ENCODE results near the gene PSMB7.

PSMB7 gene

DNA sequence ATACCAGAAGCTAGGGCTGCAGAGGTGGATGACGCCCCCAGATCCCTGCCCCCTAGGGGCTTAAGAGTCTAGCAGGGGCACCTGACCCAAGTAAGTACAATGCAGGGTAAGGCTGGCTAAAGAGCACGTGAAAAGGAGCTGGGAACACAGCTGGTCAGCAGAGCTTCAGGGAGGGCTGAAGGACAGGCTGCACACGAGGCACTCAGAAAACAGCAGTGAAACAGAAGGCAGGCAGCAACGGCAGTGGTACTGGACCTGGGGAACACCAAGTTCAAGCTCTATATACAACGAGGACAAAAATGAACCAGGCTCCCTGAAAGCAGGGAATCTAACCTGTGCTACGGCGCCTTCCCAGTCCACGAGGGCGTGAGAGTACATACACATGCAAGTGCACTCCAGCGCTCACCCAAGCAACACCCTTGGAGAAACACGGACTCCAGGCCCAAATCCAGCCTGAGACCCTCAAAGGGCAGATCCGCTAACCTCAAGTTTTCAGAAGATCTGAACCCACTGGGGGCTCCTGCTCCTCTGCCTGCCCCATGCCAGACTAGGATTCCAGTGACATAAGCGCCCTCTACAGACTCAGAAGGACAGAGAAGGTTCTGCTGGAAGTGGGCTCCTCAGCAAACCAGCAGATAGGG, 57.4 kb downstream of the PSMB7 start:
- peaks cover 48 to 52% of the 10 kb centered on the region in 2 experiments for H3K36me3 ChIP-seq (ENCODE audit: control insufficient read depth in 1 of 2, insufficient read depth in 2 of 2, low read depth in 1 of 2, low read length in 2 of 2)
- 94% methylated on average over 13 of the region's 13 CpGs for WGBS
- no peak overlapping the region for H4K91ac ChIP-seq (ENCODE audit: low read length)

DNA sequence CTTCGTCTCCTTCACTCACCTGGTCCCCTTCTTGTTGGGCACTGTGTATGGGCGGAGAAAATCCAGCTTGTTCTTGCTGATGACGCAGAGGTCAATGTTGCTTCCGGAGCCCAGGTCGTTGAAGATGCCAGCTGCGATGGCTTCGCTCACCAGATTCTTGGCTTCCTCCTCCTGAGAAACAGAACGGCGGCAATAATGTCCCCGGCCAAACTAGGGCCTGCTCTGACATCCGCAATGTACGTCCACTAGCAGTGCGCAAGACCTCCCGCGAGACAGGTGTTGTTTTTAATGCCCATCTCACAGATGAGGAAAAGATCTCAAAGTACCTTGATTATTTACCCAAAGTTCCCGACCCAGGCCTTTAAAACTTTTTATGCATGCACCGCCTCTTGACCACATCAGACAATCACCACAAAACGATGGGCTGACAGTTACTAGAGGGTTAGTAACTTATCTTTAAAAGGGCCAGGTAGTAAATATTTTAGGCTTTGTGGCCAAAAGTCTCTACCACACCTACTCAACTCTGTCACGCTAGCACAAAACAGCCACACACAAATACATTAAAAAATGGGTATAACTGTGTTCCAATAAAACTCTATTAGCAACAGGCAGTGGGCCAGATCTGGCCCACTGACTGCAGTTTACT, 58.4 kb downstream of the PSMB7 start:
- Histone ChIP-seq H2BK5ac (ENCODE audit: low read depth, low read length, poor library complexity, severe bottlenecking) (no peak overlapping the region), H3K14ac (ENCODE audit: low read length in 2 of 2) (no peak overlapping the region), H3K4me1 (ENCODE audit: control insufficient read depth, insufficient read depth, low read depth, low read length) (peaks cover 35% of the 10 kb centered on the region), H2AK5ac (ENCODE audit: low read length, severe bottlenecking) (no peak overlapping the region), H4K8ac (ENCODE audit: low read length) (no peak overlapping the region), H2BK15ac (ENCODE audit: low read depth, poor library complexity, severe bottlenecking) (no peak overlapping the region), H2BK12ac (ENCODE audit: low read length in 2 of 2) (no peak overlapping the region), H3K4me2 (ENCODE audit: low read length, poor library complexity, severe bottlenecking) (no peak overlapping the region), H2AFZ (ENCODE audit: low read depth, low read length) (no peak overlapping the region), H3K9ac (ENCODE audit: low read length) (no peak overlapping the region), H4K91ac (ENCODE audit: low read length) (no peak overlapping the region), H3K9me3 (ENCODE audit: control insufficient read depth, low read length) (no peaks in the 10 kb centered on the region), H3K18ac (ENCODE audit: low read depth in 1 of 2, low read length in 2 of 2) (no peak overlapping the region), H2BK120ac (ENCODE audit: low read depth, low read length) (no peak overlapping the region), H3K27me3 (ENCODE audit: control insufficient read depth in 1 of 2, insufficient read depth in 1 of 2, low read length in 2 of 2) (no peaks in the 10 kb centered on the region), H3K27ac (ENCODE audit: low read length, poor library complexity, severe bottlenecking) (no peak overlapping the region), H3K4me3 (ENCODE audit: insufficient read depth in 1 of 2, low read depth in 1 of 2, low read length in 2 of 2) (no peak overlapping the region), H3K4ac (ENCODE audit: low read depth in 1 of 2, low read length in 2 of 2) (no peak overlapping the region), H3K36me3 (ENCODE audit: control insufficient read depth in 1 of 2, insufficient read depth in 2 of 2, low read depth in 1 of 2, low read length in 2 of 2) (peaks cover 57 to 60% of the 10 kb centered on the region in 2 experiments), H3K23ac (ENCODE audit: low read length in 2 of 2) (no peak overlapping the region), H3K79me1 (replicated peaks; ENCODE audit: low read length, poor library complexity, severe bottlenecking) (peaks cover 21% of the 10 kb centered on the region)
- DNase-seq = no peak
- WGBS = 97% methylated on average over 16 of the region's 19 CpGs

More for the DNA sequence above, 57.4 kb downstream of the PSMB7 start:
- H2BK12ac ChIP-seq (ENCODE audit: low read length in 2 of 2) = peak overlapping the region in 1 of 2 experiments; percentile 25
- H3K18ac ChIP-seq (ENCODE audit: low read depth in 1 of 2, low read length in 2 of 2) = no peak overlapping the region
- H3K27me3 ChIP-seq (ENCODE audit: control insufficient read depth in 1 of 2, insufficient read depth in 1 of 2, low read length in 2 of 2) = no peaks in the 10 kb centered on the region
- peaks cover 34% of the 10 kb centered on the region for H3K4me1 ChIP-seq (ENCODE audit: control insufficient read depth, insufficient read depth, low read depth, low read length)
- H3K4ac ChIP-seq (ENCODE audit: low read depth in 1 of 2, low read length in 2 of 2) = no peak overlapping the region
- H3K4me2 ChIP-seq (ENCODE audit: low read length, poor library complexity, severe bottlenecking) = no peak overlapping the region
- H3K79me1 ChIP-seq (replicated peaks; ENCODE audit: low read length, poor library complexity, severe bottlenecking) = peaks cover 19% of the 10 kb centered on the region
- H3K4me3 ChIP-seq (ENCODE audit: insufficient read depth in 1 of 2, low read depth in 1 of 2, low read length in 2 of 2) = no peak overlapping the region
- H3K9ac ChIP-seq (ENCODE audit: low read length) = no peak overlapping the region
- DNase-seq = peak; percentile 28
- no peak overlapping the region for H2BK15ac ChIP-seq (ENCODE audit: low read depth, poor library complexity, severe bottlenecking)
- no peak overlapping the region for H3K14ac ChIP-seq (ENCODE audit: low read length in 2 of 2)
- no peak overlapping the region for H2BK120ac ChIP-seq (ENCODE audit: low read depth, low read length)
- no peak overlapping the region for H3K23ac ChIP-seq (ENCODE audit: low read length in 2 of 2)
- H3K27ac ChIP-seq (ENCODE audit: low read length, poor library complexity, severe bottlenecking) = no peak overlapping the region
- no peak overlapping the region for H2AK5ac ChIP-seq (ENCODE audit: low read length, severe bottlenecking)
- no peak overlapping the region for H4K8ac ChIP-seq (ENCODE audit: low read length)
- no peaks in the 10 kb centered on the region for H3K9me3 ChIP-seq (ENCODE audit: control insufficient read depth, low read length)
- no peak overlapping the region for H2BK5ac ChIP-seq (ENCODE audit: low read depth, low read length, poor library complexity, severe bottlenecking)
- no peak overlapping the region for H2AFZ ChIP-seq (ENCODE audit: low read depth, low read length)

DNA sequence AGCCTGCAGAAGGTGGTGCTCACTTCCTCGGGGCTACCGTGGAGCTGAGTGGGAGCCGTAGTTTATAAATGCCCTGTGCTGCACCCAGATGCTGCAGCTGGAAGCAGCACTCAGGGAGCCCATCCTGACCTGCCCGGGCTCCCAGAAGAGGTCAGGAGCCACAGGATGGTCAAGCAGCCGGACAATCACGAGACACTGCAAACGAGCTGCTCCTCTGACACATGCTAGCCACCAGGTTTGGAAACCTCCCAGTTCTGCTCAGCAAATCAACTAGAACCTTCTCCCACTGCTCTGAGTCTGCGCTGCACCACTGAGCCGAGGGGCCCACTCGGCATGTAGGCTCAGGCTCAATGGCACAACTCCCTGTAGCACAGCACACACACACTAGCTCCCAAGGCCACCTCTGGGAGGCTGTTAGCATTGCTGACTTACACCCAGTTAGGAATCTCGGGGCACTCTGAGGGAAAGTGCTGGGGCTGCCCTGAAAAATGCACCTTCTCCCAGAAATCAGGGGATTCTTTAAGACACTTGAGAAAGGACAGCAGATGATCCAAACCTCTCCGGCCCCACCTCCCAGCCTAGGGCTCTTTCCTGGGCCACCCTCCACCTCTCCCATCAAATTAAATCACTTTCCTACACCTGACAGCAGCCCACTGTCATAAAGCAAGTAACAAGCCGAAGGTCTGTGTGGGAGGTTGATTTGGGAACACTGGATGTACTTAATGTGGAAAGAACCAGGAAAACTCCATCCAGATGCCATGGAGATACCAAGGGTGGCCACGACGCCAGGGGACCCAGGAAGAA, 59.1 kb downstream of the PSMB7 start:
- no peak overlapping the region for H3K27ac ChIP-seq (ENCODE audit: low read length, poor library complexity, severe bottlenecking)
- peaks cover 34% of the 10 kb centered on the region for H3K4me1 ChIP-seq (ENCODE audit: control insufficient read depth, insufficient read depth, low read depth, low read length)
- no peak overlapping the region for H3K14ac ChIP-seq (ENCODE audit: low read length in 2 of 2)
- DNase-seq = no peak
- no peak overlapping the region for H2AK5ac ChIP-seq (ENCODE audit: low read length, severe bottlenecking)
- H3K4ac ChIP-seq (ENCODE audit: low read depth in 1 of 2, low read length in 2 of 2) = no peak overlapping the region
- H2BK5ac ChIP-seq (ENCODE audit: low read depth, low read length, poor library complexity, severe bottlenecking) = no peak overlapping the region
- H3K27me3 ChIP-seq (ENCODE audit: control insufficient read depth in 1 of 2, insufficient read depth in 1 of 2, low read length in 2 of 2) = no peaks in the 10 kb centered on the region
- no peak overlapping the region for H2BK120ac ChIP-seq (ENCODE audit: low read depth, low read length)
- H3K23ac ChIP-seq (ENCODE audit: low read length in 2 of 2) = no peak overlapping the region
- no peak overlapping the region for H3K4me2 ChIP-seq (ENCODE audit: low read length, poor library complexity, severe bottlenecking)
- no peak overlapping the region for H4K8ac ChIP-seq (ENCODE audit: low read length)
- no peak overlapping the region for H3K9ac ChIP-seq (ENCODE audit: low read length)
- H2AFZ ChIP-seq (ENCODE audit: low read depth, low read length) = no peak overlapping the region
- no peak overlapping the region for H2BK12ac ChIP-seq (ENCODE audit: low read length in 2 of 2)
- H3K36me3 ChIP-seq (ENCODE audit: control insufficient read depth in 1 of 2, insufficient read depth in 2 of 2, low read depth in 1 of 2, low read length in 2 of 2) = peaks cover 63 to 64% of the 10 kb centered on the region in 2 experiments
- no peak overlapping the region for H2BK15ac ChIP-seq (ENCODE audit: low read depth, poor library complexity, severe bottlenecking)
- H3K18ac ChIP-seq (ENCODE audit: low read depth in 1 of 2, low read length in 2 of 2) = no peak overlapping the region
- WGBS = 94% methylated on average over 14 of the region's 15 CpGs
- H3K79me1 ChIP-seq (replicated peaks; ENCODE audit: low read length, poor library complexity, severe bottlenecking) = peaks cover 20% of the 10 kb centered on the region
- no peak overlapping the region for H3K4me3 ChIP-seq (ENCODE audit: insufficient read depth in 1 of 2, low read depth in 1 of 2, low read length in 2 of 2)
- H4K91ac ChIP-seq (ENCODE audit: low read length) = no peak overlapping the region
- no peaks in the 10 kb centered on the region for H3K9me3 ChIP-seq (ENCODE audit: control insufficient read depth, low read length)

Measured in mesenchymal stem cell (in vitro differentiated cells and primary cell).